ENCODE results near the gene ABITRAM. TPM values are rescaled to one million over a fixed set of nuclear protein-coding genes. Genes with fewer than 3 reads are reported as not detected.

Gene ABITRAM
- total RNA-seq, 1 experiment from 2014 or later = 6.4 TPM

- BruUV-seq (replicated peaks) = no TSS peak
- ChIA-PET CTCF (no interaction called here), POLR2A (no interaction called here)
- TF ChIP-seq CTCF (IDR thresholded peaks at IDR 0.05) (no peak), SIN3A (IDR thresholded peaks at IDR 0.05; ENCODE audit: borderline replicate concordance, insufficient read depth, low read depth, low read length) (no peak)
- Histone ChIP-seq H3K4me1 (ENCODE audit: control insufficient read depth, insufficient read depth, low read length) (no peaks in the 10 kb centered on the region), H3K27ac (ENCODE audit: low read length) (no peak overlapping the region), H3K36me3 (ENCODE audit: control insufficient read depth, insufficient read depth, low read length) (peaks cover 6% of the 10 kb centered on the region; the same call in 1 of the 2 replicates), H3K27me3 (ENCODE audit: control insufficient read depth, insufficient read depth, low read length) (no peaks in the 10 kb centered on the region), H3K4me3 (ENCODE audit: low read depth in 2 of 2, low read length in 2 of 2) (no peak overlapping the region), H3K9me3 (ENCODE audit: control insufficient read depth, insufficient read depth, low read depth, low read length) (no peaks in the 10 kb centered on the region)
- in situ Hi-C loops (cut with HindIII; ENCODE audit: low pct_unique_long_range_greater_than_20kb, low sequenced_read_pairs) = no loop called here
- DNase-seq (ENCODE audit: low read depth, low spot score) = no peak
- ATAC-seq = no peak
- intact Hi-C loops (cut with micrococcal nuclease; ENCODE audit: unreplicated experiment) = no loop called here
Measured at GRCh38 chr9:108973895-108974294, 39.7 kb downstream of the ABITRAM start.

GRCh38 chr9:108978205-108978604 lies 44.0 kb downstream of the ABITRAM start:
- BruUV-seq (replicated peaks) = no TSS peak

GRCh38 chr9:108980893-108981292 lies 46.7 kb downstream of the ABITRAM start:
- no peaks in the 10 kb centered on the region for H3K27me3 ChIP-seq (ENCODE audit: control insufficient read depth, insufficient read depth, low read length)
- H3K4me1 ChIP-seq (ENCODE audit: control insufficient read depth, insufficient read depth, low read length) = no peaks in the 10 kb centered on the region
- no peak overlapping the region for H3K4me3 ChIP-seq (ENCODE audit: low read depth in 2 of 2, low read length in 2 of 2)
- BruUV-seq (replicated peaks) = no TSS peak
- in situ Hi-C loops (cut with HindIII; ENCODE audit: low pct_unique_long_range_greater_than_20kb, low sequenced_read_pairs) = no loop called here
- ChIA-PET POLR2A (no interaction called here), CTCF (no interaction called here)
- DNase-seq (ENCODE audit: low read depth, low spot score) (no peak), ATAC-seq (no peak)
- H3K36me3 ChIP-seq (ENCODE audit: control insufficient read depth, insufficient read depth, low read length) = peaks cover 9% of the 10 kb centered on the region; the same call in 1 of the 2 replicates
- no peaks in the 10 kb centered on the region for H3K9me3 ChIP-seq (ENCODE audit: control insufficient read depth, insufficient read depth, low read depth, low read length)
- intact Hi-C loops (cut with micrococcal nuclease; ENCODE audit: unreplicated experiment) = no loop called here
- TF ChIP-seq TCF7L2 (IDR thresholded peaks at IDR 0.05; ENCODE audit: low read depth, low read length) = no peak
- no peak for TF ChIP-seq SIN3A (IDR thresholded peaks at IDR 0.05; ENCODE audit: borderline replicate concordance, insufficient read depth, low read depth, low read length)
- no peak for TF ChIP-seq CTCF (IDR thresholded peaks at IDR 0.05)
- TF ChIP-seq REST (IDR thresholded peaks at IDR 0.05; ENCODE audit: insufficient read depth in 1 of 2, low read depth in 2 of 2, low read length in 1 of 2) = no peak
- TF ChIP-seq POLR2AphosphoS5 (IDR thresholded peaks at IDR 0.05; ENCODE audit: low read depth, low read length) = no peak
- H3K27ac ChIP-seq (ENCODE audit: low read length) = no peak overlapping the region

More at GRCh38 chr9:108978205-108978604, 44.0 kb downstream of the ABITRAM start:
- H3K27me3 ChIP-seq (ENCODE audit: control insufficient read depth, insufficient read depth, low read length) = no peaks in the 10 kb centered on the region
- no peak overlapping the region for H3K27ac ChIP-seq (ENCODE audit: low read length)
- no peak for TF ChIP-seq CTCF (IDR thresholded peaks at IDR 0.05)
- in situ Hi-C loops (cut with HindIII; ENCODE audit: low pct_unique_long_range_greater_than_20kb, low sequenced_read_pairs) (no loop called here), intact Hi-C loops (cut with micrococcal nuclease; ENCODE audit: unreplicated experiment) (no loop called here)
- peaks cover 9% of the 10 kb centered on the region; the same call in 1 of the 2 replicates for H3K36me3 ChIP-seq (ENCODE audit: control insufficient read depth, insufficient read depth, low read length)
- no peak overlapping the region for H3K4me3 ChIP-seq (ENCODE audit: low read depth in 2 of 2, low read length in 2 of 2)
- DNase-seq (ENCODE audit: low read depth, low spot score) = no peak
- no peaks in the 10 kb centered on the region for H3K9me3 ChIP-seq (ENCODE audit: control insufficient read depth, insufficient read depth, low read depth, low read length)
- CTCF ChIA-PET = no interaction called here
- no peak for ATAC-seq
- POLR2A ChIA-PET = no interaction called here
- H3K4me1 ChIP-seq (ENCODE audit: control insufficient read depth, insufficient read depth, low read length) = no peaks in the 10 kb centered on the region
